GM21390 (cell line): ENCODE results near the gene ZNF426.

Experiments used
- ATAC-seq: cut with Tn5 transposase; IDR thresholded peaks from one replicate; pipeline ENCODE4 v1.9.1; 2021; ENCODE audit not compliant: unreplicated experiment

ZNF426 gene

DNA sequence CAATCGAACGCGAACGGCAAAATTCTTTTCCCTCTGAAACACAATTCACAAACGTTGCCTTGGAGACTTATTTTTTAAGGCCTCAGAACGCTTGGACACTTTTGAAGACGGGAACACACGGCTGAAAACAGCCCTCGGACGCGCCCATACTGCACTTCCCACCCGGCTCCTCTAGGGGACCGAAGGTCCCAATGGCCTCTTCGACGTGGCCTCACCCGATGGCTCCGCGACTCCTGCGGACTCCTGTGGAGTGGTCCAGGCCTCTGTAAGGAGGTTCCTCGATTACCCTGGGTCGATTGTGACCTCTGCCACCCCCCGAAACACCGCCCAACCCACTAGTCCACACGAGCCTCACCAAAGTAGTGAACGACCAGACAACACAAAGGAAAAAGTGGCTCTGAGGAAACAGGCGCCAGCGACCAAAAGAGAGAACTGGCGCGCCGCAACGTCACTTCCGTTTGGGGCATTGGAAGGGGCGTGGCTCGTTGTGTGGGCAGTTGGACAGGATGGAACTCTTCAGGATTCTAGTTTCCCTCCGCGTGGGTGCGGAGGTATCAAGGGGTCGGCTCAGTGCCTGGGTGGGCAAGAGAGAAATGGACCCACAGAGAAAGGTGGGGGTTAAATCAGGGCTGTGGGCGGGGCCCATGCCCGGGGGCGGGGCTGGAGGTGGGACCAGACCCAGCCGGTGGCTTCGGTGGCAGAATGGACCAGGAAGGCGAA, 40.1 kb downstream of the ZNF426 start, which contains the start of gene ZNF560:
ZNF560 (minus strand) TSS at position 434 of the 720 bp plus-strand sequence. CDS start 23,303 bp downstream, outside the sequence.
- no peak for ATAC-seq

GRCh38 chr19:9494096-9494495, 44.3 kb downstream of the ZNF426 start:
- ATAC-seq: no peak

- ATAC-seq: no peak
These were observed 51.4 kb downstream of the ZNF426 start for GRCh38 chr19:9487016-9487415.

DNA sequence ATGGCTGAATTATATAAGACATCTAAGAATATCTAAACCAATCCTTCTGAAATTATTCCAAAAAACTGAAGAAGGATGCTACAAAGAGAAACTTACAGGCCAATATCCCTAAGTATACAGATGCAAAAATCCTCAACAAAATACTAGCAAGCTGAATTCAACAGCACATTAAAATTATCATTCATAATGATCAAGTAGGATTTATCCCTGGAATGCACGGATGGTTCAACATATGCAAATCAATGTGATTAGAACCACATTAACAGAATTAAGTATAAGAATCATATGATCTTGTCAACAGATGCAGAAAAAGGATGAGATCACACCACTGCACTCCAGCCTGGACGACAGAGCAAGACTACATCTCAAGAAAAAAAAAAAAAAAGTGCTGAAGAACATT, 53.3 kb downstream of the ZNF426 start:
- no peak for ATAC-seq

GRCh38 chr19:9474975-9475374, 63.5 kb downstream of the ZNF426 start:
- ATAC-seq: no peak
